Gastroesophageal sphincter (tissue), 4 donors: ENCODE results near the gene LSP1. TPM values are rescaled to one million over a fixed set of nuclear protein-coding genes. Genes with fewer than 3 reads are reported as not detected.

Experiments used
- ATAC-seq: fragments of 150-250 bp; one replicate; pipeline ENCODE4 v1.9.1; 2016; ENCODE audit warnings: mild to moderate bottlenecking, moderate library complexity
- H3K27ac ChIP-seq, 4 donors: fragments of 200-600 bp; sonication (generic) in 3 of 4; 1 replicate in 3 of 4; 2 replicates in 1 of 4; pipeline ENCODE4 v1.5.1; 2016 to 2019
- H3K27me3 ChIP-seq: fragments of 200-600 bp; sonication (generic); one replicate; pipeline ENCODE4 v1.5.1; 2019
- H3K36me3 ChIP-seq, 2 donors: fragments of 200-600 bp; sonication (generic); one replicate each; pipeline ENCODE4 v1.5.1; 2019; ENCODE audit warnings: control low read depth in 1 of 2
- H3K4me1 ChIP-seq, 3 donors: fragments of 200-600 bp; sonication (generic); 1 replicate in 2 of 3; 2 replicates in 1 of 3; pipeline ENCODE4 v1.5.1; 2016 to 2019; ENCODE audit warnings: control low read depth in 2 of 3
- H3K4me3 ChIP-seq, 2 donors: fragments of 200-600 bp; sonication (generic); one replicate each; pipeline ENCODE4 v1.5.1; 2019; ENCODE audit warnings: mild to moderate bottlenecking in 1 of 2, moderate library complexity in 1 of 2
- H3K9me3 ChIP-seq, 3 donors: fragments of 200-600 bp; sonication (generic); one replicate each; pipeline ENCODE4 v1.5.1; 2017 to 2019; ENCODE audit warnings: control low read depth in 2 of 3
- EP300 ChIP-seq: sonication (generic); formaldehyde crosslinking; IDR thresholded peaks from one replicate; pipeline ENCODE4 v1.6.1; 2017; ENCODE audit warnings: antibody characterized with exemption, mild to moderate bottlenecking
- POLR2A ChIP-seq, 2 donors: fragments of 450-650 bp; IDR thresholded peaks; one replicate each; pipeline ENCODE4 v1.6.1; 2017; ENCODE audit warnings: antibody characterized with exemption in 2 of 2, mild to moderate bottlenecking in 2 of 2, moderate library complexity in 1 of 2
- POLR2AphosphoS5 ChIP-seq: sonication (generic); formaldehyde crosslinking; IDR thresholded peaks from one replicate; pipeline ENCODE4 v1.6.1; 2017; ENCODE audit warnings: antibody characterized with exemption
- WGBS, 2 donors: methylation state at CpG; one replicate each; pipeline ENCODE4 v1.1.5; 2018; ENCODE audit warnings: low coverage in 1 of 2; 5-methylcytosine and 5-hydroxymethylcytosine counted together
- total RNA-seq, 4 donors: library from RNA; depleted of rRNA; stranded (reverse); fragments of >200 nt; gene quantifications; one replicate each; pipeline ENCODE4 v1.1.0, GENCODE V29; 2016
- TF ChIP-seq, protein P1 (sequence below), 4 experiments: fragments of 200-600 bp in 2 of 4; fragments of 450-650 bp in 2 of 4; sonication (generic) in 1 of 4; IDR thresholded peaks; one replicate each; pipeline ENCODE4 v1.5.1; 2017 to 2019; ENCODE audit warnings: antibody characterized with exemption in 4 of 4, mild to moderate bottlenecking in 2 of 4, moderate library complexity in 2 of 4

Gene LSP1
- total RNA-seq, 4 donors from 2014 or later: 13.4 to 133 (median 47.7) TPM

DNA sequence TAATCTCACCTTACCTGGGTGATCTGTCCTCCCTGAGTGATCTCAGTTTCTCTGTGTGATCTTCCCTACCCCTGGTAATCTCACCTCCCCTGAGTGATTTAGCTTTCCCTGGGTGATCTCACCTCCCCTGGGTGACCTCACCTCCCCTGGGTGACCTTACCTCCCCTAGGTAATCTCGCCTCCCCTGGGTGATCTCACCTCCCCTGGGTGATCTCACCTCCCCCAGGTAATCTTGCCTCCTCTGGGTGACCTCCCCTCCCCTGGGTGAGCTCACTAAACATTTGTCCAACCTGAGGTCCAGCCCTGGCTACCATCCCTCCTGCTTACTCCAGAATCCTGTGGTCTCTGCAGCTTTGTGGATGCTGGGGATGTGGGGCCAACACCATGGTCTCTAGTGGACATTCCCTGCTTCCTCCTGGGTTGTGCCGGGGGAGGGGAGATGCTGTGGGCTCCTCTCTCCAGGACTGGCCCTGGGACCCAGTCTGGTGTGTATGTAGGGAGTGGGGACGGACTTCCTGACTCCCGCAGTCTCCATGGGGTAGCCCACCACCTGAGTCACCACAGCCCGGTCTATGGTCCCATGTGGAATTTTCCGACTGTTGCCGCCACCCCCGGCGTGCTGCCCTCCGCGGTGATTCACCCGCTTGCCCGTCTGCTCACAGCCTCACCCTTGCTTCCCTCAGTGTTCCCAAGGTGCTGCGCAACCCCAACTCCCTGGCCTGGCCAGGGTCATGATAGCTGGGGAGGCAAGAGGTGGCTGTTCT, 9.9 kb downstream of the LSP1 start:
- no peak overlapping the region for H3K4me3 ChIP-seq
- H3K27ac ChIP-seq: peak overlapping the region in 3 of 4 donors; percentile 85 to 88 (median 87)
- H3K4me1 ChIP-seq: peaks cover 0 to 54% (median 36%) of the 10 kb centered on the region in 3 donors
- H3K9me3 ChIP-seq: no peaks in the 10 kb centered on the region
- no peaks in the 10 kb centered on the region for H3K27me3 ChIP-seq
- no peaks in the 10 kb centered on the region for H3K36me3 ChIP-seq
- ATAC-seq: peak; percentile 0
- no CpG with 5 or more reads among the region's 14 CpGs for WGBS, 2 donors
- TF ChIP-seq POLR2A (IDR thresholded peaks at IDR 0.05) (no peak), EP300 (no peak), POLR2AphosphoS5 (no peak)
- TF ChIP-seq, protein P1, sequence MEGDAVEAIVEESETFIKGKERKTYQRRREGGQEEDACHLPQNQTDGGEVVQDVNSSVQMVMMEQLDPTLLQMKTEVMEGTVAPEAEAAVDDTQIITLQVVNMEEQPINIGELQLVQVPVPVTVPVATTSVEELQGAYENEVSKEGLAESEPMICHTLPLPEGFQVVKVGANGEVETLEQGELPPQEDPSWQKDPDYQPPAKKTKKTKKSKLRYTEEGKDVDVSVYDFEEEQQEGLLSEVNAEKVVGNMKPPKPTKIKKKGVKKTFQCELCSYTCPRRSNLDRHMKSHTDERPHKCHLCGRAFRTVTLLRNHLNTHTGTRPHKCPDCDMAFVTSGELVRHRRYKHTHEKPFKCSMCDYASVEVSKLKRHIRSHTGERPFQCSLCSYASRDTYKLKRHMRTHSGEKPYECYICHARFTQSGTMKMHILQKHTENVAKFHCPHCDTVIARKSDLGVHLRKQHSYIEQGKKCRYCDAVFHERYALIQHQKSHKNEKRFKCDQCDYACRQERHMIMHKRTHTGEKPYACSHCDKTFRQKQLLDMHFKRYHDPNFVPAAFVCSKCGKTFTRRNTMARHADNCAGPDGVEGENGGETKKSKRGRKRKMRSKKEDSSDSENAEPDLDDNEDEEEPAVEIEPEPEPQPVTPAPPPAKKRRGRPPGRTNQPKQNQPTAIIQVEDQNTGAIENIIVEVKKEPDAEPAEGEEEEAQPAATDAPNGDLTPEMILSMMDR (IDR thresholded peaks at IDR 0.05): no peak

DNA sequence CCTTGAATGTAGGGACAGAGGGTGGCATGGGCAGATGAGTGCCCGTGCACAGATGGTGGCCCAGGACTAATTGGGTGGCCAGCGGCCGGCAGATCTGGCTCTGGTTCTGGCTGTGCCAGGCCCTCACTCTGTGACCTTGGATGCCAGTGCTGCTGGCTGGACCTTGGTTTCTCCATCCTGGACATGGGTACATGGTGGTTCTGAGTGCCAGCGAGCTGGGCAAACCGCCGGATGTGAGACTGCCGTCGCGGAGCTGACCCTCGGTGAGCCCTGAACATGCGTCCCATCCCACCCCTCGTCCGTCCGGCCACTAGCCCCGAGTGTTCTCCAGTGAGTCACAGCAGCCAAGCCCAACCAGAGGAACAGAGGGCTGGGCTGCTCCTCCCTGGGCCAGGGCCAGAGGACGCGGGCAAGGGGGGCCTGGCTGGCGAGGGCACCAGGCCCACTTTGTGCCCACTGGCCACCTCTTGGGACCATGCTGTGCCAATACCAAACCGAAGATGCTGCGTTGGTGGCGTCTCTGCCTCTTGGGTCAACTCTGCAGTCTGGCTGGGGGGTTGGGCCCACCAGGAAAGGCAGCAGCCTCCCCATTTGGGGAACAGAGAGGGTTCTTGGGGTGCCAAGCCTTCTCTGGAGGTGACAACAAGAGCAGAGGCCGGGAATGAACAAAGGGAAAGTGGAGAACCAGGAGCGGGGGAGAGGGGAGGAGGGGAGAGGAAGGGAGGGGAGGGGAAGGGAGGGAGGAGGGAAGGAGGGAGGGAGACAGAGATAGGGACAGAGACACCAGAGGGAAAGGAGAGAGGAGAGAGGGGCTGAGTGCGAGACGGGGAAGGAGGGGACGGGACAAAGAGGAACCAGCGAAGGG, 10.7 kb downstream of the LSP1 start:
- ATAC-seq: peak; percentile 95
- H3K4me3 ChIP-seq: peak overlapping the region in 1 of 2 donors; percentile 45
- H3K36me3 ChIP-seq: no peaks in the 10 kb centered on the region
- peaks cover 0 to 62% (median 36%) of the 10 kb centered on the region in 3 donors for H3K4me1 ChIP-seq
- no peaks in the 10 kb centered on the region for H3K9me3 ChIP-seq
- peak overlapping the region; percentile 52 to 88 (median 86) for H3K27ac ChIP-seq
- 15% methylated on average over 4 to 6 of the region's 27 CpGs for WGBS, 2 donors
- no peaks in the 10 kb centered on the region for H3K27me3 ChIP-seq
- TF ChIP-seq POLR2AphosphoS5: peak; percentile 75
- TF ChIP-seq POLR2A (IDR thresholded peaks at IDR 0.05): no peak

DNA sequence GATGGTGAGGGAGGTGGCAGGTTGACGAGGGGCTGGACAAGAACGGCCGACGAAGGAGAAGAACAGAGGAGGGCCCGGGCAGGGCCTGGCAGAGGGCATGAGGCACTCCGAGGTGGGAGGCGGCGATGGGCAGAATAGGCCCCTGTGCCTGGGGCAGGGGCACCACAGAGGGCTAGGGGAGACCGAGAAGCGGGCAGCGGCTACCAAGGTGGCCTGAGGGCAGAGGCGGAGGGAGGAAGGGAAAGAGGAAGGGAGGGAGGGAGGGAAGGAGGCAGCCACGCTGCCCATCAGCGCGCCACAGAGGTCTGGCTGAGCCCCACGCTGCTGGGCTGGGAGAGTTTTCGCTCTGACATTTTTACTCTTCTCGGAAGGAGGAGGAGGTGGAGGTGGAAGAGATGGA, 11.3 kb downstream of the LSP1 start:
- 14 to 25% methylated on average over 9 to 15 of the region's 18 CpGs for WGBS, 2 donors
- TF ChIP-seq POLR2AphosphoS5 (no peak), POLR2A (IDR thresholded peaks at IDR 0.05) (no peak)
- peak overlapping the region in 1 of 2 donors; percentile 45 for H3K4me3 ChIP-seq
- no peaks in the 10 kb centered on the region for H3K27me3 ChIP-seq
- H3K9me3 ChIP-seq: no peaks in the 10 kb centered on the region
- peaks cover 0 to 66% (median 36%) of the 10 kb centered on the region in 3 donors for H3K4me1 ChIP-seq
- H3K36me3 ChIP-seq: no peaks in the 10 kb centered on the region
- H3K27ac ChIP-seq: peak overlapping the region; percentile 52 to 88 (median 86)
- peak; percentile 25 for ATAC-seq

DNA sequence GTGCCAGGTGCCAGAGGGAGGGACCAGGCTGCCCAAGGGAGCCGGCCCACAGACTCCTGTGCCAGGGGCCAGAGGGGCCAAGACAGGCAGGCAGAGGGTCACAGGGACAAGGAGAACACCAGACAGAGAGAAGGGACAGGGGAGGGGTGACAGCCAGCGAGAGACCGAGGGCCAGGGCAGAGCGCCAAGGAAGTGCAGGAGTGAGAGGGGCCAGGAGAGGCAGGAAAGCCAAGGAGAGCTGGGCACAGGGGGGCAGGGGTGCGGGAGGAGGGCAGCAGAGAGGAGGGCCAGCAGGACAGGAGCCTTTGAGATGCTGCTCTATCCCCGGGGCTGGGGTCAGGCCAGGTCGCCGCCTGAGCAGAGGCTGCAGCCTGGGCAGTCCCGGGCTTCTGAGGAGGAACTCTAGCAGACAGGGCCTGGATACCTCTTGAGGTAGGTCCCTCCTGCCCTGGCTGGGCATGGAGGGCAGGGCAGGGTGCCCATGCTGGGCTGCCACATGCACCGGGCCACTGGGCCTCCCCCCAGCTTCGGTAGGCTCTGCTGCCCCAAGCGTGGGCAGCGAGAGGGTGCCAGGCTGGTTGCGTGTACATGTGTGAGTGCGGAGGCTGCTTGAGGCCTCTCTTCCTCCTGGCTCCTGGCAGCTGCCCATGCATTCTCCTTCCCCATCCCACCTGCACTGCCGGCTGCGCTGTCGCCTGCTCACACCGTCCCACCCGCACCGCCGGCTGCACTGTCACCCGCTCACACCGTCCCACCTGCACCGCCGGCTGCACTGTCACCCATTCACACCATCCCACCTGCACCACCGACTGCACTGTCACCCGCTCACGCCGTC, 12.2 kb downstream of the LSP1 start:
- Histone ChIP-seq H3K4me1 (peaks cover 0 to 66% (median 36%) of the 10 kb centered on the region in 3 donors), H3K27me3 (peaks cover 6% of the 10 kb centered on the region), H3K9me3 (no peaks in the 10 kb centered on the region), H3K27ac (peak overlapping the region in 3 of 4 donors; percentile 85 to 88 (median 87)), H3K36me3 (no peaks in the 10 kb centered on the region), H3K4me3 (peak overlapping the region in 1 of 2 donors; percentile 45)
- 62 to 66% methylated on average over 13 to 19 of the region's 30 CpGs for WGBS, 2 donors
- TF ChIP-seq, protein P1 (IDR thresholded peaks at IDR 0.05): no peak
- TF ChIP-seq POLR2A (IDR thresholded peaks at IDR 0.05) (no peak), POLR2AphosphoS5 (no peak), EP300 (no peak)
- ATAC-seq: no peak

DNA sequence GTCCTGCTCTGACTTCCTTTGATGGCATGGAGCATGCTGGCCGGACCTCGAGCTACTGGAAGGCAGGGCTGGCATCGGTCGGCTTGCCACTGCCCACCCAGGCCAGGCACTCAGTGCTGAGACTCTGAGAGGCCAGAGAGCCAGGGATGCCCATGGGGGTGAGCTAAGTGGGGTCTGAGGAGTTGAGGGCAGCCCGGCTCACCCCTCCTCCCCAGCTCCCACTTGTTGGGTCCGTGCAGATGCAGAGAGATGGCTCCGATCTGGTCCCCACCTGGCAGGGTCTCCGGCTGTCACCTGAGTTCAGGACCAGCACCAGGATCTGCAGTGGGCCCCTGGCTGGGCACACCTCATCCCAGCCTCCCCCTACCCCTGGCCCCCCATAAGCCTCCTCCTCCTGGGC, 13.3 kb downstream of the LSP1 start:
- Histone ChIP-seq H3K27ac (peak overlapping the region in 3 of 4 donors; percentile 6 to 88 (median 24)), H3K27me3 (peaks cover 18% of the 10 kb centered on the region), H3K9me3 (no peaks in the 10 kb centered on the region), H3K4me3 (peak overlapping the region in 1 of 2 donors; percentile 45), H3K4me1 (peaks cover 0 to 78% (median 36%) of the 10 kb centered on the region in 3 donors), H3K36me3 (no peaks in the 10 kb centered on the region)
- no peak for TF ChIP-seq POLR2A (IDR thresholded peaks at IDR 0.05)
- TF ChIP-seq, protein P1 (IDR thresholded peaks at IDR 0.05): no peak
- no peak for TF ChIP-seq EP300
- TF ChIP-seq POLR2AphosphoS5: no peak
- no CpG with 5 or more reads among the region's 8 CpGs for WGBS, 2 donors
- no peak for ATAC-seq
